Stimulated activated CD4-positive, alpha-beta T cell treated with anti-CD3 and anti-CD28 coated beads, Interleukin-2, amount 100 ng/mL, for 48 hours (primary cell): ENCODE data around the gene TFIP11.

Experiments
- DNase-seq, 2 donors: peaks; one replicate each; pipeline ENCODE4 v3.0.0-alpha.2; 2020

The TFIP11 gene

GRCh38 chr22:26445577-26446275 lies 66.5 kb downstream of the TFIP11 start:
- no peak for DNase-seq

- no peak for DNase-seq
Observed at GRCh38 chr22:26444777-26445176, 67.5 kb downstream of the TFIP11 start.

GRCh38 chr22:26443901-26444690 lies 68.2 kb downstream of the TFIP11 start:
- no peak for DNase-seq

- no peak for DNase-seq
Observed at GRCh38 chr22:26442086-26442756, 70.1 kb downstream of the TFIP11 start.
